D721Med (cell line): ENCODE measurements around the gene DYNLT2B.

Experiments
- DNase-seq: peaks from one replicate; pipeline ENCODE4 v3.0.0; 2011; ENCODE audit warnings: low spot score; ENCODE audit not compliant: insufficient read length
- FAIRE-seq: peaks from 2 replicates; lab custom pipeline; 2011; peaks lifted over from hg19 to GRCh38; lab: Jason Lieb, UNC
- CTCF ChIP-seq: IDR thresholded peaks from 2 replicates; pipeline ENCODE4 v1.5.1; 2012; ENCODE audit warnings: mild to moderate bottlenecking, control low read depth; ENCODE audit not compliant: insufficient read depth; ENCODE audit errors: missing control alignments

The DYNLT2B gene

GRCh38 chr3:196272826-196273225 lies 45.2 kb downstream of the DYNLT2B start:
- no peak for TF ChIP-seq CTCF
- FAIRE-seq: no peak
- DNase-seq: no peak

GRCh38 chr3:196270499-196270898 lies 47.5 kb downstream of the DYNLT2B start:
- TF ChIP-seq CTCF: no peak
- no peak for FAIRE-seq
- no peak for DNase-seq

GRCh38 chr3:196268284-196269163 lies 49.5 kb downstream of the DYNLT2B start:
- DNase-seq: no peak
- no peak for TF ChIP-seq CTCF
- no peak for FAIRE-seq

- no peak for FAIRE-seq
Measured at GRCh38 chr3:196263819-196264218, 54.2 kb downstream of the DYNLT2B start.

GRCh38 chr3:196260784-196261183 lies 57.3 kb downstream of the DYNLT2B start:
- FAIRE-seq: no peak
- DNase-seq: no peak
- TF ChIP-seq CTCF: no peak

More at GRCh38 chr3:196263819-196264218, 54.2 kb downstream of the DYNLT2B start:
- no peak for DNase-seq
- no peak for TF ChIP-seq CTCF

- no peak for TF ChIP-seq CTCF
- no peak for FAIRE-seq
Measured at GRCh38 chr3:196255776-196256175, 62.3 kb downstream of the DYNLT2B start.

More at GRCh38 chr3:196255776-196256175, 62.3 kb downstream of the DYNLT2B start:
- no peak for DNase-seq
